ENCODE measurements around the gene VASH1.

Gene VASH1

DNA sequence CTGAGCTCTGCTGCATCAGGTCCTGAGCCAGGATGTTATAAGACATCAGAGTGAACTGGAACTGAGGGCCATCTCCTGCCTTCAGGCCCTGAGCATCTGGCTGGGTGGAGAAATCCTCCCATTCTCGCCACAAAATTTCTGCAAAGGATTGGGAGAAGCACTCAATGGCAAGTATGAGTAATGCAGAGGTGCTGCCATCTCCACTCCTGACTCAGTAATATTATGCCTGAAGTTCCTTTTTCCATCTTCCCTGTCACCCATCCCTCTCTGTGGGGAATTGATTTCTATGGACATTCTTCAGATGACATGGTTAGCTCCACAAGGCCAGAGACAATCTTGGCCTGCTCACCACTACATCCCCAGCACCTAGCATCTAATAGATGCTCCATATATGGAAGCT is 46.7 kb downstream of the VASH1 start:
- no peak overlapping the region for H3K4me2 ChIP-seq (ENCODE audit: low read length)
- H3K9me3 ChIP-seq (ENCODE audit: control insufficient read depth, low read length) = no peaks in the 10 kb centered on the region
- H3K79me2 ChIP-seq = peaks cover 25% of the 10 kb centered on the region
- H3K9ac ChIP-seq = no peak overlapping the region
- no peaks in the 10 kb centered on the region for H3K27me3 ChIP-seq (ENCODE audit: control insufficient read depth, insufficient read depth, low read length)
- no peak for TF ChIP-seq CTCF (IDR thresholded peaks at IDR 0.05)
- no peaks in the 10 kb centered on the region for H3K36me3 ChIP-seq (ENCODE audit: control insufficient read depth, insufficient read depth, low read length)
- H3K27ac ChIP-seq = no peak overlapping the region
- H2AFZ ChIP-seq = no peak overlapping the region
- H3K4me3 ChIP-seq (ENCODE audit: low read depth, low read length) = no peak overlapping the region
- H3K4me1 ChIP-seq = peaks cover 4% of the 10 kb centered on the region

DNA sequence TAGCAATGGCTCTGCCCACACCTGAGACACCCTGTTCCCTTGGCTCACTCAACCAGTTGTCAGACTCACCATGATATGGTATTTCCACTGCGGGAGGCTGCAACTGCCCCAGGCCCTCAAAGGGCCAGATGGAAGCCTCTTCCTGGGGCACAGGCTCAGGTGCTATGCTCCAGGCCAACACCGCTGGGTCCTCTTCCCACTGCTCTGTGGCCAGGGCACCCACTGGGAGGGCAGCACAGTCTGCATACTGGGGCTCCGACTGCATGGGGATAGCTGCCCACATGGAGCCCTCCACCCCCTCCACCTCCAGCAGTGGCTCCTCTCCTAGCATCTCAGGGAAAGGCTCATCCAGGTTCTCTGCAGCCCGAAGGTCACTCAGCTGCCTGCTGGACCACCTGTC is 47.7 kb downstream of the VASH1 start:
- Histone ChIP-seq H3K36me3 (ENCODE audit: control insufficient read depth, insufficient read depth, low read length) (no peaks in the 10 kb centered on the region), H3K79me2 (peaks cover 25% of the 10 kb centered on the region), H3K27me3 (ENCODE audit: control insufficient read depth, insufficient read depth, low read length) (no peaks in the 10 kb centered on the region), H3K4me3 (ENCODE audit: low read depth, low read length) (no peak overlapping the region), H3K4me2 (ENCODE audit: low read length) (no peak overlapping the region), H3K4me1 (peaks cover 7% of the 10 kb centered on the region), H3K9me3 (ENCODE audit: control insufficient read depth, low read length) (no peaks in the 10 kb centered on the region), H3K9ac (no peak overlapping the region), H2AFZ (no peak overlapping the region), H3K27ac (no peak overlapping the region)
- no peak for TF ChIP-seq CTCF (IDR thresholded peaks at IDR 0.05)

DNA sequence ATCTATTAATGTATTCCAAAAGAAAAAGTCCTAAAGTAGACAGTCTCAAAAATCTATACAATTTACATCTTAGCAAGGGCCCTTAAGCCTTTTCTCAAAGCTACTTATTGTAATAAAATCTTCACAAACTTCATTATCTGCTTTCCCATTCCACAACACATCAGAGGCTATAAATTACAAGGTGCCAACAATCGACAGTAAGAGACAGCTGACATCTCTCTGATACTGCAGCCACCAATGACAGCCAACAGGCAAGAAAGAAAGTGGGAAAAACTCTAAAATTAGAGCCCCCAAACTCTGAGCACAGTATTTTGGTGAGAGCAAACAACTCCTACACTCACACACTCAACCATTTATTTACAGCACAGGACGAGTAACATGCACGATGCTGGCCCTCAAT is 49.3 kb downstream of the VASH1 start:
- H2AFZ ChIP-seq = no peak overlapping the region
- H3K79me2 ChIP-seq = peaks cover 17% of the 10 kb centered on the region
- peaks cover 7% of the 10 kb centered on the region for H3K4me1 ChIP-seq
- H3K27ac ChIP-seq = no peak overlapping the region
- peak overlapping the region; percentile 28 for H3K4me3 ChIP-seq (ENCODE audit: low read depth, low read length)
- no peaks in the 10 kb centered on the region for H3K36me3 ChIP-seq (ENCODE audit: control insufficient read depth, insufficient read depth, low read length)
- H3K9ac ChIP-seq = no peak overlapping the region
- H3K27me3 ChIP-seq (ENCODE audit: control insufficient read depth, insufficient read depth, low read length) = no peaks in the 10 kb centered on the region
- no peak overlapping the region for H3K4me2 ChIP-seq (ENCODE audit: low read length)
- H3K9me3 ChIP-seq (ENCODE audit: control insufficient read depth, low read length) = no peaks in the 10 kb centered on the region
- TF ChIP-seq CTCF (IDR thresholded peaks at IDR 0.05) = no peak

GRCh38 chr14:76810953-76811400 is 49.7 kb downstream of the VASH1 start:
- Histone ChIP-seq H3K4me3 (ENCODE audit: low read depth, low read length) (peak overlapping the region; percentile 28), H3K9ac (no peak overlapping the region), H3K9me3 (ENCODE audit: control insufficient read depth, low read length) (no peaks in the 10 kb centered on the region), H2AFZ (peak overlapping the region; percentile 30), H3K4me2 (ENCODE audit: low read length) (peak overlapping the region; percentile 94), H3K27me3 (ENCODE audit: control insufficient read depth, insufficient read depth, low read length) (no peaks in the 10 kb centered on the region), H3K4me1 (peaks cover 7% of the 10 kb centered on the region), H3K36me3 (ENCODE audit: control insufficient read depth, insufficient read depth, low read length) (no peaks in the 10 kb centered on the region), H3K27ac (no peak overlapping the region), H3K79me2 (peaks cover 17% of the 10 kb centered on the region)
- peak; percentile 15 for TF ChIP-seq CTCF (IDR thresholded peaks at IDR 0.05)

DNA sequence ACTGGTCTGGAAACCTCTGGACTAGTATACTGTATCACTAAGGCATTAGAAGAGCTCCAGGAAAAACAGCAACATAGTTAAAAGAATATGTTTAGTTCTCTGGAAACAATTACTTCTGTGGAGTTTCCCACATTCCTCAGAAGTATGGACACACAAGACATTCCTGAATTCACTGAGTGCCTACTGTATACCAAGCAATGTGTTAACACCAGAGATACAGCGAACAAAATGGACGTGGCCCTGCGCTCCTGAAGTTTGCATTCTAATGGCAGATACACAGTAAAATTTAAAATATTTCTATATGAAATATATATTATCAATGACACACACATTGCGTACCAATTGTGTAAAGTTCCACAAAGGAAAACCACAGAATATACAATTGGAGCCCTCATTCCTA is 50.3 kb downstream of the VASH1 start:
- no peaks in the 10 kb centered on the region for H3K27me3 ChIP-seq (ENCODE audit: control insufficient read depth, insufficient read depth, low read length)
- no peaks in the 10 kb centered on the region for H3K9me3 ChIP-seq (ENCODE audit: control insufficient read depth, low read length)
- H2AFZ ChIP-seq = peak overlapping the region; percentile 99
- H3K79me2 ChIP-seq = peaks cover 17% of the 10 kb centered on the region
- peak overlapping the region; percentile 94 for H3K4me2 ChIP-seq (ENCODE audit: low read length)
- H3K27ac ChIP-seq = no peak overlapping the region
- peak overlapping the region; percentile 86 for H3K4me3 ChIP-seq (ENCODE audit: low read depth, low read length)
- peaks cover 7% of the 10 kb centered on the region for H3K4me1 ChIP-seq
- H3K36me3 ChIP-seq (ENCODE audit: control insufficient read depth, insufficient read depth, low read length) = no peaks in the 10 kb centered on the region
- no peak overlapping the region for H3K9ac ChIP-seq
- no peak for TF ChIP-seq CTCF (IDR thresholded peaks at IDR 0.05)

Data from parathyroid adenoma (tissue), 2 donors.